Measurements from ENCODE around the gene MAP3K19.

GRCh38 chr2:135043345-135043744, 3.9 kb downstream of the MAP3K19 start:
- TF ChIP-seq, protein P1, sequence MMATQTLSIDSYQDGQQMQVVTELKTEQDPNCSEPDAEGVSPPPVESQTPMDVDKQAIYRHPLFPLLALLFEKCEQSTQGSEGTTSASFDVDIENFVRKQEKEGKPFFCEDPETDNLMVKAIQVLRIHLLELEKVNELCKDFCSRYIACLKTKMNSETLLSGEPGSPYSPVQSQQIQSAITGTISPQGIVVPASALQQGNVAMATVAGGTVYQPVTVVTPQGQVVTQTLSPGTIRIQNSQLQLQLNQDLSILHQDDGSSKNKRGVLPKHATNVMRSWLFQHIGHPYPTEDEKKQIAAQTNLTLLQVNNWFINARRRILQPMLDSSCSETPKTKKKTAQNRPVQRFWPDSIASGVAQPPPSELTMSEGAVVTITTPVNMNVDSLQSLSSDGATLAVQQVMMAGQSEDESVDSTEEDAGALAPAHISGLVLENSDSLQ (IDR thresholded peaks at IDR 0.05) = no peak
- no peak for TF ChIP-seq SUZ12 (IDR thresholded peaks at IDR 0.05)
- TF ChIP-seq FOXM1 (IDR thresholded peaks at IDR 0.05; ENCODE audit: borderline replicate concordance) = no peak
